ENCODE measurements around the gene ZNF33B.

Gene ZNF33B

GRCh38 chr10:42594246-42594650 lies 44.1 kb downstream of the ZNF33B start:
- Histone ChIP-seq H3K27ac (ENCODE audit: low read depth, low read length, poor library complexity, severe bottlenecking) (no peak overlapping the region), H4K20me1 (ENCODE audit: insufficient read depth, low read length) (no peaks in the 10 kb centered on the region), H3K9ac (ENCODE audit: low read length) (no peak overlapping the region), H3K4me1 (ENCODE audit: insufficient read depth, low read length, severe bottlenecking) (no peaks in the 10 kb centered on the region), H3K9me2 (ENCODE audit: low read depth, low read length) (no peaks in the 10 kb centered on the region), H2AFZ (ENCODE audit: low read length) (no peak overlapping the region), H3K4me2 (ENCODE audit: low read length) (no peak overlapping the region), H3K9me3 (ENCODE audit: low read length) (peaks cover 29% of the 10 kb centered on the region), H3K27me3 (ENCODE audit: insufficient read depth, low read length) (no peaks in the 10 kb centered on the region), H3K36me3 (ENCODE audit: insufficient read depth, low read length) (peaks cover 41% of the 10 kb centered on the region), H3K79me2 (ENCODE audit: insufficient read depth, low read length) (no peaks in the 10 kb centered on the region), H3F3A (ENCODE audit: insufficient read depth, low read length) (no peaks in the 10 kb centered on the region), H3K4me3 (ENCODE audit: low read depth, low read length, poor library complexity, severe bottlenecking) (no peak overlapping the region)
- TF ChIP-seq EZH2 (IDR thresholded peaks at IDR 0.05; ENCODE audit: borderline replicate concordance, low read length) (no peak), CTCF (IDR thresholded peaks at IDR 0.05; ENCODE audit: low read length) (no peak)

- Histone ChIP-seq H3K36me3 (ENCODE audit: insufficient read depth, low read length) (peaks cover 41% of the 10 kb centered on the region), H3K79me2 (ENCODE audit: insufficient read depth, low read length) (no peaks in the 10 kb centered on the region), H3K4me3 (ENCODE audit: low read depth, low read length, poor library complexity, severe bottlenecking) (no peak overlapping the region), H3K9ac (ENCODE audit: low read length) (no peak overlapping the region), H2AFZ (ENCODE audit: low read length) (no peak overlapping the region), H3K9me3 (ENCODE audit: low read length) (peaks cover 29% of the 10 kb centered on the region), H3K4me1 (ENCODE audit: insufficient read depth, low read length, severe bottlenecking) (no peaks in the 10 kb centered on the region), H4K20me1 (ENCODE audit: insufficient read depth, low read length) (no peaks in the 10 kb centered on the region), H3K27me3 (ENCODE audit: insufficient read depth, low read length) (no peaks in the 10 kb centered on the region), H3F3A (ENCODE audit: insufficient read depth, low read length) (no peaks in the 10 kb centered on the region), H3K27ac (ENCODE audit: low read depth, low read length, poor library complexity, severe bottlenecking) (no peak overlapping the region), H3K4me2 (ENCODE audit: low read length) (no peak overlapping the region), H3K9me2 (ENCODE audit: low read depth, low read length) (no peaks in the 10 kb centered on the region)
- TF ChIP-seq CTCF (IDR thresholded peaks at IDR 0.05; ENCODE audit: low read length) = no peak
- TF ChIP-seq EZH2 (IDR thresholded peaks at IDR 0.05; ENCODE audit: borderline replicate concordance, low read length) = no peak
Measured at GRCh38 chr10:42593284-42593683, 45.1 kb downstream of the ZNF33B start.

GRCh38 chr10:42583828-42584227 lies 54.5 kb downstream of the ZNF33B start:
- Histone ChIP-seq H3K9me2 (ENCODE audit: low read depth, low read length) (no peaks in the 10 kb centered on the region), H3K4me1 (ENCODE audit: insufficient read depth, low read length, severe bottlenecking) (no peaks in the 10 kb centered on the region), H2AFZ (ENCODE audit: low read length) (no peak overlapping the region), H3K36me3 (ENCODE audit: insufficient read depth, low read length) (no peaks in the 10 kb centered on the region), H3K4me2 (ENCODE audit: low read length) (no peak overlapping the region), H3K4me3 (ENCODE audit: low read depth, low read length, poor library complexity, severe bottlenecking) (no peak overlapping the region), H3F3A (ENCODE audit: insufficient read depth, low read length) (no peaks in the 10 kb centered on the region), H3K79me2 (ENCODE audit: insufficient read depth, low read length) (no peaks in the 10 kb centered on the region), H3K9me3 (ENCODE audit: low read length) (no peaks in the 10 kb centered on the region), H4K20me1 (ENCODE audit: insufficient read depth, low read length) (no peaks in the 10 kb centered on the region), H3K9ac (ENCODE audit: low read length) (no peak overlapping the region), H3K27me3 (ENCODE audit: insufficient read depth, low read length) (no peaks in the 10 kb centered on the region), H3K27ac (ENCODE audit: low read depth, low read length, poor library complexity, severe bottlenecking) (no peak overlapping the region)
- TF ChIP-seq CTCF (IDR thresholded peaks at IDR 0.05; ENCODE audit: low read length) = no peak
- TF ChIP-seq EZH2 (IDR thresholded peaks at IDR 0.05; ENCODE audit: borderline replicate concordance, low read length) = no peak

All from OCI-LY1 (cell line).